Measurements from ENCODE around the gene CD6.

- TF ChIP-seq TAF1 (IDR thresholded peaks at IDR 0.05; ENCODE audit: borderline replicate concordance, low read depth, low read length) (no peak), CHD4 (IDR thresholded peaks at IDR 0.05) (no peak), CTCF (IDR thresholded peaks at IDR 0.05 in 2 of 3, conservative IDR thresholded peaks at IDR 0.05 in 1 of 3; ENCODE audit: control insufficient read depth in 2 of 3, extremely low read depth in 1 of 3, insufficient read depth in 1 of 3, low read depth in 3 of 3, low read length in 3 of 3) (no peak), RAD21 (IDR thresholded peaks at IDR 0.05; ENCODE audit: insufficient read depth, low read depth, low read length) (no peak)
Observed at GRCh38 chr11:60984149-60984548, 12.7 kb downstream of the CD6 start.
